Measurements from ENCODE around the gene CWC27. TPM values are rescaled to one million over a fixed set of nuclear protein-coding genes. Genes with fewer than 3 reads are reported as not detected.

Gene CWC27
- total RNA-seq, 1 donor from 2014 or later = 33.4 TPM

GRCh38 chr5:64840958-64841357, 72.2 kb downstream of the CWC27 start:
- H3K9me3 Mint-ChIP-seq (ENCODE audit: low read depth) = peaks cover 13% of the 10 kb centered on the region
- TF ChIP-seq CTCF (IDR thresholded peaks at IDR 0.05; ENCODE audit: unreplicated experiment) = no peak
- DNase-seq (ENCODE audit: low spot score, unreplicated experiment) = no peak
- peaks cover 26% of the 10 kb centered on the region for H3K36me3 Mint-ChIP-seq (ENCODE audit: insufficient read depth)
- no peaks in the 10 kb centered on the region for H3K27me3 Mint-ChIP-seq
- H3K27ac Mint-ChIP-seq = peak overlapping the region; percentile 58
- no peaks in the 10 kb centered on the region for H3K4me1 Mint-ChIP-seq (ENCODE audit: low read depth)
- H3K4me3 Mint-ChIP-seq (ENCODE audit: low read depth) = no peak overlapping the region

- no peak for TF ChIP-seq CTCF (IDR thresholded peaks at IDR 0.05; ENCODE audit: unreplicated experiment)
- no peak for DNase-seq (ENCODE audit: low spot score, unreplicated experiment)
- Mint-ChIP-seq H3K27me3 (no peaks in the 10 kb centered on the region), H3K4me3 (ENCODE audit: low read depth) (no peak overlapping the region), H3K4me1 (ENCODE audit: low read depth) (no peaks in the 10 kb centered on the region), H3K36me3 (ENCODE audit: insufficient read depth) (peaks cover 12% of the 10 kb centered on the region), H3K27ac (peak overlapping the region; percentile 3), H3K9me3 (ENCODE audit: low read depth) (peaks cover 4% of the 10 kb centered on the region)
Measured at GRCh38 chr5:64853777-64854176, 85.0 kb downstream of the CWC27 start.

- peaks cover 4% of the 10 kb centered on the region for H3K9me3 Mint-ChIP-seq (ENCODE audit: low read depth)
- no peak overlapping the region for H3K4me3 Mint-ChIP-seq (ENCODE audit: low read depth)
- peaks cover 12% of the 10 kb centered on the region for H3K36me3 Mint-ChIP-seq (ENCODE audit: insufficient read depth)
Measured at GRCh38 chr5:64854855-64855254, 86.1 kb downstream of the CWC27 start.

GRCh38 chr5:64859881-64860280, 91.2 kb downstream of the CWC27 start:
- no peak for TF ChIP-seq CTCF (IDR thresholded peaks at IDR 0.05; ENCODE audit: unreplicated experiment)
- Mint-ChIP-seq H3K4me1 (ENCODE audit: low read depth) (no peaks in the 10 kb centered on the region), H3K36me3 (ENCODE audit: insufficient read depth) (peaks cover 5% of the 10 kb centered on the region), H3K9me3 (ENCODE audit: low read depth) (peaks cover 4% of the 10 kb centered on the region), H3K27me3 (no peaks in the 10 kb centered on the region), H3K4me3 (ENCODE audit: low read depth) (no peak overlapping the region), H3K27ac (no peak overlapping the region)
- DNase-seq (ENCODE audit: low spot score, unreplicated experiment) = no peak

More at GRCh38 chr5:64854855-64855254, 86.1 kb downstream of the CWC27 start:
- TF ChIP-seq CTCF (IDR thresholded peaks at IDR 0.05; ENCODE audit: unreplicated experiment) = no peak
- Mint-ChIP-seq H3K27me3 (no peaks in the 10 kb centered on the region), H3K4me1 (ENCODE audit: low read depth) (no peaks in the 10 kb centered on the region), H3K27ac (no peak overlapping the region)
- no peak for DNase-seq (ENCODE audit: low spot score, unreplicated experiment)

- no peak for DNase-seq (ENCODE audit: low spot score, unreplicated experiment)
- H3K27me3 Mint-ChIP-seq = no peaks in the 10 kb centered on the region
- no peak overlapping the region for H3K27ac Mint-ChIP-seq
- peaks cover 5% of the 10 kb centered on the region for H3K36me3 Mint-ChIP-seq (ENCODE audit: insufficient read depth)
- H3K9me3 Mint-ChIP-seq (ENCODE audit: low read depth) = peaks cover 4% of the 10 kb centered on the region
- H3K4me1 Mint-ChIP-seq (ENCODE audit: low read depth) = no peaks in the 10 kb centered on the region
- TF ChIP-seq CTCF (IDR thresholded peaks at IDR 0.05; ENCODE audit: unreplicated experiment) = no peak
- H3K4me3 Mint-ChIP-seq (ENCODE audit: low read depth) = no peak overlapping the region
Measured at GRCh38 chr5:64861281-64861680, 92.6 kb downstream of the CWC27 start.
